DND-41 (cell line): ENCODE data around the gene ETFA.

Experiments
- ATAC-seq: fragments of 200-7000 bp; cut with Tn5 transposase; 3 replicates; pipeline ENCODE4 v1.9.1; 2021; ENCODE audit warnings: low read depth; ENCODE audit not compliant: insufficient read depth
- DNase-seq: peaks from one replicate; pipeline ENCODE4 v3.0.0-alpha.2; 2020
- H2AFZ ChIP-seq: 2 replicates; pipeline ENCODE4 v1.6.0; 2012; ENCODE audit warnings: low read depth, low read length
- H3K27ac ChIP-seq: 2 replicates; pipeline ENCODE4 v1.5.1; 2012; ENCODE audit warnings: low read length, inconsistent platforms
- H3K27me3 ChIP-seq: fragments of 200-600 bp; sonication (generic); 2 replicates; pipeline ENCODE4 v1.6.0; 2012; ENCODE audit warnings: low read length, mild to moderate bottlenecking, inconsistent platforms; ENCODE audit not compliant: insufficient read depth, poor library complexity
- H3K36me3 ChIP-seq: 2 replicates; pipeline ENCODE4 v1.5.1; 2012; ENCODE audit warnings: low read length, inconsistent platforms; ENCODE audit not compliant: insufficient read depth
- H3K4me1 ChIP-seq: 2 replicates; pipeline ENCODE4 v1.5.1; 2012; ENCODE audit warnings: mild to moderate bottlenecking, low read length; ENCODE audit not compliant: insufficient read depth
- H3K4me2 ChIP-seq: 2 replicates; pipeline ENCODE4 v1.6.0; 2012; ENCODE audit warnings: mild to moderate bottlenecking, moderate library complexity, low read length, inconsistent platforms; ENCODE audit not compliant: insufficient read depth
- H3K4me3 ChIP-seq, 2 experiments: fragments of 200-600 bp in 1 of 2; shearing (Covaris generic) in 1 of 2; 2 replicates each; pipeline ENCODE4 v1.5.1; 2012 to 2016; ENCODE audit warnings: inconsistent platforms in 2 of 2, low read length in 2 of 2, mild to moderate bottlenecking in 2 of 2, low read depth in 1 of 2, moderate library complexity in 1 of 2
- H3K79me2 ChIP-seq: 2 replicates; pipeline ENCODE4 v1.6.0; 2012; ENCODE audit warnings: low read length, inconsistent platforms; ENCODE audit not compliant: insufficient read depth
- H3K9ac ChIP-seq: 2 replicates; pipeline ENCODE4 v1.6.0; 2012; ENCODE audit warnings: low read depth, mild to moderate bottlenecking, inconsistent platforms, low read length, moderate library complexity
- H3K9me3 ChIP-seq: 2 replicates; pipeline ENCODE4 v1.5.1; 2012; ENCODE audit warnings: low read length, moderate library complexity, mild to moderate bottlenecking, inconsistent platforms; ENCODE audit not compliant: insufficient read depth, severe bottlenecking
- H4K20me1 ChIP-seq: 2 replicates; pipeline ENCODE4 v1.6.0; 2012; ENCODE audit warnings: low read length; ENCODE audit not compliant: insufficient read depth
- EZH2 ChIP-seq: IDR thresholded peaks from 3 replicates; pipeline ENCODE4 v1.6.1; 2012; ENCODE audit warnings: borderline replicate concordance, low read depth, mild to moderate bottlenecking, moderate library complexity, low read length, inconsistent platforms; ENCODE audit not compliant: severe bottlenecking
- TF ChIP-seq, protein P1 (sequence below): IDR thresholded peaks from 2 replicates; pipeline ENCODE4 v1.5.1; 2012; ENCODE audit warnings: borderline replicate concordance, low read length, moderate library complexity, mild to moderate bottlenecking; ENCODE audit not compliant: poor library complexity, severe bottlenecking; ENCODE audit errors: extremely low read depth

Gene ETFA

GRCh38 chr15:76183930-76184649 is 127.2 kb downstream of the ETFA start:
- Histone ChIP-seq H3K27me3 (no peaks in the 10 kb centered on the region), H3K9ac (no peak overlapping the region), H4K20me1 (no peaks in the 10 kb centered on the region), H2AFZ (no peak overlapping the region), H3K9me3 (no peaks in the 10 kb centered on the region), H3K4me1 (no peaks in the 10 kb centered on the region), H3K36me3 (no peaks in the 10 kb centered on the region), H3K27ac (no peak overlapping the region), H3K4me2 (no peak overlapping the region), H3K4me3 (no peak overlapping the region), H3K79me2 (no peaks in the 10 kb centered on the region)
- ATAC-seq (no peak), DNase-seq (no peak)
- TF ChIP-seq, protein P1, sequence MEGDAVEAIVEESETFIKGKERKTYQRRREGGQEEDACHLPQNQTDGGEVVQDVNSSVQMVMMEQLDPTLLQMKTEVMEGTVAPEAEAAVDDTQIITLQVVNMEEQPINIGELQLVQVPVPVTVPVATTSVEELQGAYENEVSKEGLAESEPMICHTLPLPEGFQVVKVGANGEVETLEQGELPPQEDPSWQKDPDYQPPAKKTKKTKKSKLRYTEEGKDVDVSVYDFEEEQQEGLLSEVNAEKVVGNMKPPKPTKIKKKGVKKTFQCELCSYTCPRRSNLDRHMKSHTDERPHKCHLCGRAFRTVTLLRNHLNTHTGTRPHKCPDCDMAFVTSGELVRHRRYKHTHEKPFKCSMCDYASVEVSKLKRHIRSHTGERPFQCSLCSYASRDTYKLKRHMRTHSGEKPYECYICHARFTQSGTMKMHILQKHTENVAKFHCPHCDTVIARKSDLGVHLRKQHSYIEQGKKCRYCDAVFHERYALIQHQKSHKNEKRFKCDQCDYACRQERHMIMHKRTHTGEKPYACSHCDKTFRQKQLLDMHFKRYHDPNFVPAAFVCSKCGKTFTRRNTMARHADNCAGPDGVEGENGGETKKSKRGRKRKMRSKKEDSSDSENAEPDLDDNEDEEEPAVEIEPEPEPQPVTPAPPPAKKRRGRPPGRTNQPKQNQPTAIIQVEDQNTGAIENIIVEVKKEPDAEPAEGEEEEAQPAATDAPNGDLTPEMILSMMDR: no peak
- TF ChIP-seq EZH2: no peak

- Histone ChIP-seq H3K79me2 (no peaks in the 10 kb centered on the region), H3K9me3 (no peaks in the 10 kb centered on the region), H3K4me2 (no peak overlapping the region), H3K36me3 (no peaks in the 10 kb centered on the region), H3K4me1 (no peaks in the 10 kb centered on the region), H3K27ac (no peak overlapping the region), H3K9ac (no peak overlapping the region), H4K20me1 (no peaks in the 10 kb centered on the region; the same call in 1 of the 2 replicates), H3K27me3 (no peaks in the 10 kb centered on the region), H2AFZ (no peak overlapping the region), H3K4me3 (no peak overlapping the region)
- TF ChIP-seq, protein P1: no peak
- TF ChIP-seq EZH2: no peak
- DNase-seq (no peak), ATAC-seq (no peak)
Observed at GRCh38 chr15:76181705-76182107, 129.6 kb downstream of the ETFA start.

GRCh38 chr15:76180321-76180720 is 130.9 kb downstream of the ETFA start:
- DNase-seq (no peak), ATAC-seq (no peak)
- Histone ChIP-seq H3K4me3 (no peak overlapping the region), H3K4me1 (no peaks in the 10 kb centered on the region), H4K20me1 (no peaks in the 10 kb centered on the region; the same call in 1 of the 2 replicates), H3K27ac (no peak overlapping the region), H3K36me3 (no peaks in the 10 kb centered on the region), H3K9me3 (no peaks in the 10 kb centered on the region), H3K27me3 (no peaks in the 10 kb centered on the region), H3K79me2 (no peaks in the 10 kb centered on the region), H3K9ac (no peak overlapping the region), H2AFZ (no peak overlapping the region), H3K4me2 (no peak overlapping the region)
- no peak for TF ChIP-seq EZH2
- TF ChIP-seq, protein P1: no peak
